Testis (tissue), 3 donors: ENCODE results near the gene BCOR. TPM values are rescaled to one million over a fixed set of nuclear protein-coding genes. Genes with fewer than 3 reads are reported as not detected.

ENCODE experiments used
- DNase-seq: peaks from one replicate; pipeline ENCODE4 v3.0.0-alpha.2; 2019
- H3K27ac ChIP-seq, 2 donors: fragments of 200-600 bp; sonication (generic); one replicate each; pipeline ENCODE4 v1.5.1; 2019
- H3K27me3 ChIP-seq: fragments of 200-600 bp; sonication (generic); one replicate; pipeline ENCODE4 v1.5.1; 2019
- H3K36me3 ChIP-seq: fragments of 200-600 bp; sonication (generic); one replicate; pipeline ENCODE4 v1.5.1; 2017; ENCODE audit warnings: low read depth; ENCODE audit errors: missing control alignments
- H3K4me1 ChIP-seq: fragments of 200-600 bp; sonication (generic); one replicate; pipeline ENCODE4 v1.5.1; 2019
- H3K4me3 ChIP-seq, 2 donors: fragments of 200-600 bp; sonication (generic); one replicate each; pipeline ENCODE4 v1.5.1; 2017 to 2019
- H3K9me3 ChIP-seq: fragments of 200-600 bp; sonication (generic); one replicate; pipeline ENCODE4 v1.5.1; 2017
- CTCF ChIP-seq, 3 experiments: fragments of 450-650 bp in 2 of 3; fragments of 200-600 bp in 1 of 3; sonication (generic) in 1 of 3; IDR thresholded peaks; one replicate each; pipeline ENCODE4 v1.5.1; 2016 to 2019; ENCODE audit warnings: antibody characterized with exemption in 3 of 3, mild to moderate bottlenecking in 2 of 3, moderate library complexity in 1 of 3
- POLR2A ChIP-seq: fragments of 450-650 bp; IDR thresholded peaks from one replicate; pipeline ENCODE4 v1.6.1; 2017; ENCODE audit warnings: antibody characterized with exemption, mild to moderate bottlenecking, moderate library complexity
- WGBS, 2 donors: methylation state at CpG; one replicate each; pipeline ENCODE4 v1.1.5; 2018; 5-methylcytosine and 5-hydroxymethylcytosine counted together
- intact Hi-C: fragments of 100-400 bp; cut with DNase I; formaldehyde crosslinking; loops from one replicate; pipeline ENCODE4 v1.15.1; 2023; ENCODE audit warnings: low total_unique reads
- polyA plus RNA-seq: library from polyadenylated mRNA; stranded (reverse); fragments of 350-450 nt; fragmentation: Illumina TruSeq; extraction: RNeasy Lipid Tissue Mini Kit (QIAGEN cat#74804); gene quantifications from one replicate; pipeline ENCODE4 v1.2.3, GENCODE V29; 2014; ENCODE audit warnings: low read depth, low replicate concordance; ENCODE audit not compliant: insufficient read depth
- total RNA-seq, 2 donors: library from RNA; depleted of rRNA; stranded (reverse); fragments of >200 nt; gene quantifications; one replicate each; pipeline ENCODE4 v1.2.3, GENCODE V29; 2016

Gene BCOR
- total and polyA plus RNA-seq, 3 donors from 2014 or later = 26.4 to 69.6 (median 46.8) TPM

GRCh38 chrX:40010550-40011321, 87.0 kb downstream of the BCOR start:
- DNase-seq = no peak
- Histone ChIP-seq H3K27ac (no peak overlapping the region), H3K36me3 (no peaks in the 10 kb centered on the region), H3K4me3 (no peak overlapping the region), H3K4me1 (no peaks in the 10 kb centered on the region), H3K9me3 (no peaks in the 10 kb centered on the region), H3K27me3 (no peaks in the 10 kb centered on the region)
- 70 to 80% methylated on average over 16 of the region's 21 CpGs for WGBS, 2 donors
- TF ChIP-seq CTCF (IDR thresholded peaks at IDR 0.05) (no peak), POLR2A (no peak)
- intact Hi-C loops = loop anchor here (10.0 kb wide), 1 partner anchor 84 kb away; the partner anchor contains the start of gene BCOR

GRCh38 chrX:40009890-40010289, 87.9 kb downstream of the BCOR start:
- Histone ChIP-seq H3K27me3 (no peaks in the 10 kb centered on the region), H3K9me3 (no peaks in the 10 kb centered on the region), H3K4me3 (no peak overlapping the region), H3K27ac (no peak overlapping the region), H3K4me1 (no peaks in the 10 kb centered on the region), H3K36me3 (no peaks in the 10 kb centered on the region)
- no peak for TF ChIP-seq CTCF (IDR thresholded peaks at IDR 0.05)
- no peak for TF ChIP-seq POLR2A
- DNase-seq = no peak
- WGBS, 2 donors = 57 to 67% methylated on average over 5 to 11 of the region's 12 CpGs
- intact Hi-C loops = loop anchor here (10.0 kb wide), 1 partner anchor 85 kb away; the partner anchor contains the start of gene BCOR

GRCh38 chrX:40009462-40009851, 88.3 kb downstream of the BCOR start:
- 34 to 60% methylated on average over 4 to 31 of the region's 35 CpGs for WGBS, 2 donors
- H3K36me3 ChIP-seq = no peaks in the 10 kb centered on the region
- no peaks in the 10 kb centered on the region for H3K9me3 ChIP-seq
- H3K27me3 ChIP-seq = no peaks in the 10 kb centered on the region
- DNase-seq = no peak
- H3K4me3 ChIP-seq = no peak overlapping the region
- TF ChIP-seq POLR2A (no peak), CTCF (IDR thresholded peaks at IDR 0.05) (no peak)
- H3K4me1 ChIP-seq = no peaks in the 10 kb centered on the region
- intact Hi-C loops = no loop called here
- H3K27ac ChIP-seq = no peak overlapping the region

GRCh38 chrX:40008791-40009461, 88.8 kb downstream of the BCOR start:
- WGBS, 2 donors = 13 to 70% methylated on average over 6 to 45 of the region's 52 CpGs
- Histone ChIP-seq H3K27ac (no peak overlapping the region), H3K9me3 (no peaks in the 10 kb centered on the region), H3K36me3 (no peaks in the 10 kb centered on the region), H3K4me3 (peak overlapping the region in 1 of 2 donors; percentile 3), H3K4me1 (no peaks in the 10 kb centered on the region), H3K27me3 (no peaks in the 10 kb centered on the region)
- TF ChIP-seq CTCF (IDR thresholded peaks at IDR 0.05) (no peak), POLR2A (no peak)
- intact Hi-C loops = no loop called here
- DNase-seq = no peak
